H1 (cell line): ENCODE data around the gene PLEKHN1.

Source experiments
- CBX5 ChIP-seq: fragments of 300-800, 300-1000 bp; sonication (generic); IDR thresholded peaks from 2 replicates; pipeline ENCODE4 v1.7.1; 2016; ENCODE audit warnings: antibody characterized with exemption, low read length, low read depth
- CTCF ChIP-seq, 3 experiments: IDR thresholded peaks; 1 replicate in 2 of 3; 2 replicates in 1 of 3; pipeline versions ENCODE4 v1.5.1 to v1.6.1; 2011; ENCODE audit warnings: low read length in 3 of 3, mild to moderate bottlenecking in 3 of 3, inconsistent platforms in 2 of 3, low read depth in 1 of 3, moderate library complexity in 1 of 3; ENCODE audit not compliant: insufficient read depth in 1 of 3; ENCODE audit errors: control extremely low read depth in 1 of 3
- EGR1 ChIP-seq: IDR thresholded peaks from 2 replicates; pipeline ENCODE4 v1.6.1; 2011; ENCODE audit warnings: low read depth, low read length, borderline replicate concordance
- EZH2 ChIP-seq: fragments of 200-600 bp; sonication (generic); IDR thresholded peaks from 2 replicates; pipeline ENCODE4 v1.7.1; 2012; ENCODE audit warnings: low read depth, mild to moderate bottlenecking, moderate library complexity, low read length, inconsistent platforms; ENCODE audit not compliant: severe bottlenecking
- HDAC6 ChIP-seq: IDR thresholded peaks from one replicate; pipeline ENCODE4 v1.7.1; 2012; ENCODE audit warnings: low read depth, mild to moderate bottlenecking, inconsistent platforms, low read length, moderate library complexity
- JUND ChIP-seq: IDR thresholded peaks from 2 replicates; pipeline ENCODE4 v1.6.1; 2011; ENCODE audit warnings: mild to moderate bottlenecking, improper control_type of control experiment, low read length
- MAX ChIP-seq: IDR thresholded peaks from 2 replicates; pipeline ENCODE4 v1.6.1; 2012; ENCODE audit warnings: inconsistent platforms
- POLR2A ChIP-seq, 2 experiments: IDR thresholded peaks; 1 replicate in 1 of 2; 2 replicates in 1 of 2; pipeline ENCODE4 v1.6.1; 2011; ENCODE audit warnings: low read depth in 2 of 2, low read length in 2 of 2, mild to moderate bottlenecking in 2 of 2; ENCODE audit errors: control extremely low read depth in 1 of 2
- POLR2AphosphoS5 ChIP-seq: IDR thresholded peaks from 2 replicates; pipeline ENCODE4 v1.6.1; 2011; ENCODE audit warnings: low read depth, low read length
- SRF ChIP-seq: IDR thresholded peaks from 2 replicates; pipeline ENCODE4 v1.6.1; 2011; ENCODE audit warnings: mild to moderate bottlenecking, low read depth, low read length, moderate library complexity
- TAF1 ChIP-seq: IDR thresholded peaks from 2 replicates; pipeline ENCODE4 v1.6.1; 2011; ENCODE audit warnings: mild to moderate bottlenecking, low read depth, low read length
- TEAD4 ChIP-seq: IDR thresholded peaks from 2 replicates; pipeline ENCODE4 v1.6.1; 2012; ENCODE audit warnings: low read depth, low read length, inconsistent platforms, mixed read lengths

GRCh38 chr1:1006305-1007159, 40.2 kb downstream of the PLEKHN1 start:
- TF ChIP-seq EZH2 (no peak), SRF (no peak), TEAD4 (no peak), MAX (no peak), EGR1 (no peak), CTCF (IDR thresholded peaks at IDR 0.05; ENCODE audit: control extremely low read depth in 1 of 3, insufficient read depth in 1 of 3, low read depth in 1 of 3, low read length in 3 of 3) (no peak), CBX5 (no peak), POLR2A (IDR thresholded peaks at IDR 0.05; ENCODE audit: control extremely low read depth in 1 of 2, low read depth in 2 of 2, low read length in 2 of 2) (no peak), HDAC6 (no peak), POLR2AphosphoS5 (no peak), JUND (no peak), TAF1 (no peak)
